ENCODE measurements around the gene NUBPL.
"Not testable (repeated sequence)": the region's sequence is repeated elsewhere in the genome, so short reads cannot be mapped to it uniquely, and the experiment has no call there.

NUBPL gene

GRCh38 chr14:31716208-31716607 lies 155.0 kb downstream of the NUBPL start:
- FAIRE-seq (no peak), DNase-seq (ENCODE audit: extremely low spot score, insufficient read length, low read depth) (no peak)

GRCh38 chr14:31717294-31718085 lies 156.3 kb downstream of the NUBPL start:
- no peak for DNase-seq (ENCODE audit: extremely low spot score, insufficient read length, low read depth)

GRCh38 chr14:31718585-31718984 lies 157.4 kb downstream of the NUBPL start:
- no peak for DNase-seq (ENCODE audit: extremely low spot score, insufficient read length, low read depth)
- no peak for FAIRE-seq

More at GRCh38 chr14:31717294-31718085, 156.3 kb downstream of the NUBPL start:
- FAIRE-seq, result no peak

- FAIRE-seq (no peak), DNase-seq (ENCODE audit: extremely low spot score, insufficient read length, low read depth) (no peak)
Observed at GRCh38 chr14:31718985-31719384, 157.8 kb downstream of the NUBPL start.

GRCh38 chr14:31726337-31726736 lies 165.1 kb downstream of the NUBPL start:
- no peak for DNase-seq (ENCODE audit: extremely low spot score, insufficient read length, low read depth)
- FAIRE-seq, result no peak

- FAIRE-seq (no peak), DNase-seq (ENCODE audit: extremely low spot score, insufficient read length, low read depth) (no peak)
Observed at GRCh38 chr14:31727797-31728196, 166.6 kb downstream of the NUBPL start.

GRCh38 chr14:31740688-31741087 lies 179.5 kb downstream of the NUBPL start:
- no peak for DNase-seq (ENCODE audit: extremely low spot score, insufficient read length, low read depth)
- no peak for FAIRE-seq

GRCh38 chr14:31745741-31746140 lies 184.5 kb downstream of the NUBPL start:
- no peak for FAIRE-seq
- no peak for DNase-seq (ENCODE audit: extremely low spot score, insufficient read length, low read depth)

GRCh38 chr14:31746326-31746725 lies 185.1 kb downstream of the NUBPL start:
- no peak for DNase-seq (ENCODE audit: extremely low spot score, insufficient read length, low read depth)
- FAIRE-seq, result no peak

GRCh38 chr14:31749275-31749674 lies 188.1 kb downstream of the NUBPL start:
- DNase-seq (ENCODE audit: extremely low spot score, insufficient read length, low read depth), result no peak
- no peak for FAIRE-seq

GRCh38 chr14:31751047-31751446 lies 189.8 kb downstream of the NUBPL start:
- FAIRE-seq; DNase-seq (ENCODE audit: extremely low spot score, insufficient read length, low read depth): not testable (repeated sequence)

GRCh38 chr14:31752867-31753661 lies 191.9 kb downstream of the NUBPL start:
- no peak for FAIRE-seq
- DNase-seq (ENCODE audit: extremely low spot score, insufficient read length, low read depth), result no peak

GRCh38 chr14:31758941-31759340 lies 197.7 kb downstream of the NUBPL start:
- DNase-seq (ENCODE audit: extremely low spot score, insufficient read length, low read depth), result no peak
- FAIRE-seq, result no peak

GRCh38 chr14:31760277-31760676 lies 199.1 kb downstream of the NUBPL start:
- no peak for DNase-seq (ENCODE audit: extremely low spot score, insufficient read length, low read depth)
- FAIRE-seq, result no peak

- DNase-seq (ENCODE audit: extremely low spot score, insufficient read length, low read depth) (no peak), FAIRE-seq (no peak)
Observed at GRCh38 chr14:31761325-31761724, 200.1 kb downstream of the NUBPL start.

GRCh38 chr14:31763041-31763440 lies 201.8 kb downstream of the NUBPL start:
- FAIRE-seq, result no peak
- DNase-seq (ENCODE audit: extremely low spot score, insufficient read length, low read depth), result no peak

GRCh38 chr14:31766315-31766892 lies 205.2 kb downstream of the NUBPL start:
- DNase-seq (ENCODE audit: extremely low spot score, insufficient read length, low read depth), result no peak
- no peak for FAIRE-seq

- DNase-seq (ENCODE audit: extremely low spot score, insufficient read length, low read depth) (no peak), FAIRE-seq (no peak)
Observed at GRCh38 chr14:31768355-31768754, 207.2 kb downstream of the NUBPL start.

GRCh38 chr14:31770271-31770670 lies 209.1 kb downstream of the NUBPL start:
- DNase-seq (ENCODE audit: extremely low spot score, insufficient read length, low read depth) (no peak), FAIRE-seq (no peak)

- DNase-seq (ENCODE audit: extremely low spot score, insufficient read length, low read depth), result no peak
- no peak for FAIRE-seq
Observed at GRCh38 chr14:31774567-31774966, 213.4 kb downstream of the NUBPL start.

- FAIRE-seq, result no peak
- DNase-seq (ENCODE audit: extremely low spot score, insufficient read length, low read depth), result no peak
Observed at GRCh38 chr14:31777312-31777711, 216.1 kb downstream of the NUBPL start.
